HG03135 (cell line): ENCODE measurements around the gene ICAM2.
"Not testable (repeated sequence)": the region's sequence is repeated elsewhere in the genome, so short reads cannot be mapped to it uniquely, and the experiment has no call there.

Experiments
- ATAC-seq: cut with Tn5 transposase; IDR thresholded peaks from one replicate; pipeline ENCODE4 v1.9.1; 2021; ENCODE audit warnings: mild to moderate bottlenecking, moderate library complexity; ENCODE audit not compliant: unreplicated experiment

Gene ICAM2

DNA sequence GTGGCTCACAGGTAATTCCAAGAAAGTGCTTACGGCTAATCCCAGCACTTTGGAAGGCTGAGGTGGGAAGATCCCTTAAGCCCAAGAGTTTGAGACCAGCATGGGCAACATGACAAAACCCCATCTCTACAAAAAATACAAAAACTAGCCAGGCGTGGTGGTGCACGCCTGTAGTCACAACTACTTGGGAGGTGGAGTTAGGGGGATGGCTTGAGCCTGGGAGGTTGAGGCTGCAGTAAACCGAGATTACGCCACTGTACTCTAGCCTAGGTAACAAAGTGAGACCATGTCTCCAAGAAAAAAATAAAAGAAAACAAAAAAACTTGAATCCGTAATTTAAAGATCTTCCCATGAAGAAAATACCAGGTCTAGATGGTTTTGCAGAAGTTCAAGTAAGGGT, 5.0 kb downstream of the ICAM2 start:
- no peak for ATAC-seq

DNA sequence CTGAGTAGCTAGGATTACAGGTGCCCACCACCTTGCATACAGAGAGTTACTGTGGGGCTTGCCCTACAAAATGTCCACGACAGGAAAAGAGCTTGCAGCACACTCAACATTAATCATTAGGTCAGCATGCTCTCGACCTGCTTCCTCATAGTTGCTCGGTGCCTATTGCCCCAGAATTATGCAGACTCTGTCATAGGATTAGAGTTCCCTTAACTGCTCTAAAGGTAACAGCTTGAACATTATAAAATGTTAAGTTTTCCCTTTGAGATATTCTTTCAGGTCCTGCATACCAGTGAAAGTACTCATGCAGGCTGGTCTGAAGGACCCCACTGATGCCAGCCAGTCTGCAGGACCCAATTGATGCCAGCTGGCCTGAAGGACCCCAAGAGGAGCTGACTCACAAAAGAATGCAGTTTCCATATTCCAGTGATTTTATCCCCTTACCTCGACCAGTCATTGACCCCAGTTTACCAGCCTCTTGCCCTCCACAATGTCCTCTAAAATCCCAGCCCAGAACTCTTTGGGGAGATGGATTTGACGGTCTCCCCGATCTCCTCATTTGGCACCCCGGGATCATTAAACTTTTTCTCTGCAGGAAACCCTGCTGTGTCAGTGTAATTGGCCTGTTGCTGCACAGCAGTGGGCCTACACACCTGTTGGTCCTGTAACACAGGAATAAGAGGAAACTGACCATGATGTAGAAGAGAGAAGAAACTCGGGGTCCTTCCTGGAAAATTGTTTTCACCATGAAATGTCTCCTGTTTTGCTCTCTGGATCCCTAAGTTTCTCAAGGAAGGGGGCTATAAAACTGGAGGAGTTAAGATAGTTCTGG, 10.6 kb downstream of the ICAM2 start:
- no peak for ATAC-seq

DNA sequence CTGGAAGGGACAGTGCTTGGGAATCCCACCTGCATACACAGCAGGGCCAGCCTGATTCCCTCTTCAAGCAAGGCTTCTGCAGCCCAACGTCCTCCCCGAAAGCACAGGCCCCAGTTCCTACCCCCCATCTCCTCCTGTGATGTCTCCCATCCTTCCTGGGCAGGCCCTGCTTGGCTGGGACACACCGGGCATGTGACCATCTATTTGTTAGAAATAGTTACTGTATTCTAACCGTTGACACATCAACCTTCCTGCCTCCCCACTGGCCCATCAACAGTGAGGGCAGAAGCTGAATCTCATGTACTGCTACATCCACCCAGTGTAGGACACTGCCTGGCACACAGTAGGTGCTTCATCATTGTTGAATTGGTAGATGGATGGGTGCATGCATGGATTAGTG, 11.6 kb downstream of the ICAM2 start:
- ATAC-seq: no peak

DNA sequence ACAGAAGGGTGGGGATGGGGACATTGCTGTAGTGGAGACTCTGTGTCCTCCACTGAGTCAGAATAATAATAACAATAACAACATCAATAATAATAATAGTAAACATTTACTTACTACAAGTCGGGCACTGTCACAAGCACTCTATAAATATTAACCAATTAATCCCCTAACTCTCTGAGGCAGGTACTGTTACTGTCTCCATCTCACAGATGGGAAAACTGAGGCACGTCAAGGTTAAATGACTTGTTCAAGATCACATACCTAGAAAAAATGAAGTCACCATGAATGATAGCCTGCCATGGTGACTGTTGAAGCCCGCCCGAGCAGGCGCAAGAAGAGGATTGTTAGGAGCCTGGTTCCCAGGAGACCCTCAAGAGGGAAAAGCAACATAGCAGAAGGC, 12.1 kb downstream of the ICAM2 start:
- ATAC-seq: no peak

DNA sequence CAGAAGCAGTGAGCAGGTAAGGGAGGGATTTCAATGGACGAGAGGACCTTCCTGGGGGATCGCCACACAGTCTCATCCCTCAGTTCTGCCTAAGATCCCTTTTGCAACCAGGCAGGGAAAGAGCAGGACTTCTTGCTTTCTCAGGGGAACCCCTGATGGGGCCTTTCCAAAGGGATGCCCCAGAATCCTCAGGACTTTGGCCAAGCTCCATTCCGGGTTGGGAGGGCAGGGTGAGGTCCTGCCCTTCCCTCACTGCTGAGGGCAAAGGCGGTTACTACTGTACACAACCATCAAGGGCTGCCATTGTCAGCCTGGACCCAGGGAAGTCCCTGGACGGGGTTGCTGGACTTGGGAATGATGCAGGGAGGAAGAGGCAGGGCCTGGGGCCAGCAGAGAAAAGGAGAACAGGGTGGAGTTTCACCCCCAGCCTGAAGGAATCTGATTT, 12.6 kb downstream of the ICAM2 start:
- ATAC-seq: no peak

DNA sequence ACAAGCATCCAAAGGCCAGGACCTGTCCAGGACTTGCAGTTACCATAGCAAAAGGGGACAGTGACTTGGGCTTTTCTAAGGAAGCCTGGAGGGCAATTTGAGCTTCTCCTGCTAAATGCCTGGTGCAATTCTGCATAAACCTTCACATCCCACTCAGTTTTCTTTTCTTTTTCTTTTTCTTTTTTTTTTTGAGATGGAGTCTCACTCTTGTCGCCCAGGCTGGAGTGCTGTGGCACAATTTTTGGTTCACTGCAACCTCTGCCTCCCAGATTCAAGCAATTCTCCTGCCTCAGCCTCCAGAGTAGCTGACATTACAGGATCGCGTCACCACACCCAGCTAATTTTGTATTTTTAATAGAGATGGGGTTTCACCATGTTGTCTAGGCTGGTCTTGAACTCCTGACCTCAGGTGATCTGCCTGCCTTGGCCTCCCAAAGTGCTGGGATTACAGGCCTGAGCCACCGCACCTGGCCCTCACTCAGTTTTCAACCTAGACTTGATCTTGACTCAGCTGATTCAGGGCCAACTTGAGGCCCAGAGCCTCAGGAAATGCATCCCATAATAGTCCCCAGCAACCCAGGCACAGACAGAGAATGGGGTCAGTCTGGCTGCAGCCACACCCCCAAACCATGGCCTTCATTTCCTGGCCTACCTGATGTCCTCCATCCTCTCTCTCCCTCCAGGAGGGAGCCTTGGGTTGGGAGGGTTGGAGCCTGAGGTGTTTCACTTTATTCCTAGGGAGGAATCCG, 13.2 kb downstream of the ICAM2 start:
- ATAC-seq: not testable (repeated sequence)

DNA sequence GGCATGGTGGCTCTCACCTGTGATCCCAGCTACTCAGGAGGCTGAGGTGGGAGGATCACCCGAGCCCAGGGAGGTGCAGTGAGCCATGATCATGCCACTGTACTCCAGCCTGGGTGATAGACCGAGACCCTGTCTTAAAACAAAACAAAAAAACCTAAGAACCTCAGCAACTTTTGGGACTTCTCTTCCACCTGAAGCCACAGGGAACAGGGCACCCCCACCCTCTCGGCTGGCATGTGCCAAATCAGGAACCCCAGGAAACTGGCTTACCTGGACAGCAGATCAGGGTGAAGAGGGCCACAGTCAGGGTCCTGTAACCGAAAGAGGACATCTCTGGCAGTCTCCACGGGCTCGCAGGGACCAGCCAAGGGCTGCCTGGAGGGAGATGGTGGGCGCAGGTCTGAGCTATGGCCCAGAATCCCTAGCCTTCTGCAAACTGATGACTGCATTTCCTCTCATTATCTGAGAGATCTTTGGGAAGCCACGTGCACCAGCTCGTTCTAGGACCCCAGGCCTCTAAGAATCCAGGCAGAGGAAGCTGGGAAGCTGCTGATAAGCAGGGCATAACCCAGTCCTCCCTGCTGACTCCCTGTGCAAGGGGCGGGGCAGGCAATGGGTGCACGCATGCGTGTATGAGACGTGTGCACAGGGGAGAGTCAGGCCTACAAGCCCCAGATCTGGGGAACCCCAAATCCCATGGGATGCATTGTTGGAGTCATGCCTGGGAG, 13.9 kb downstream of the ICAM2 start:
- no peak for ATAC-seq

DNA sequence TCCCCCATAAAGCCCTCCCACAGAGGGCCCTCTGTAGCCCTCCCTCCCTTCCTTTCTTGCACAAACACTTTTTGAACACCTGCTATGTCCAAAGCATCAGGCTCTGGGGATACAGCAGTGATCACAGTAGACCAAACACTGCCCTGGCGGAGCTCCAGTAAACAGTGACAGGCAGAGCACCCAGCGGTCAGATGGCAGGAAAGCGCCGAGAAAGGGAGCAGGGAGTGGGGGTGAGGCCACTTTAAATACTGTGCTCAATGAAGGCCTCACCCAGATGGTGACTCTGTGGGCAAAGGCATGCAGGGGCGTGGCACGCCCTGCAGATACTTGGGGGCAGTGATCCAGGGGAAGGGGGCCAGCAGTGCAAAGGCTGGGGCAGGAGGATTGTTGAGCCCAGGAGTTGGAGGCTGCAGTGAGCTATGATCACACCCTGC, 14.7 kb downstream of the ICAM2 start:
- ATAC-seq: no peak

DNA sequence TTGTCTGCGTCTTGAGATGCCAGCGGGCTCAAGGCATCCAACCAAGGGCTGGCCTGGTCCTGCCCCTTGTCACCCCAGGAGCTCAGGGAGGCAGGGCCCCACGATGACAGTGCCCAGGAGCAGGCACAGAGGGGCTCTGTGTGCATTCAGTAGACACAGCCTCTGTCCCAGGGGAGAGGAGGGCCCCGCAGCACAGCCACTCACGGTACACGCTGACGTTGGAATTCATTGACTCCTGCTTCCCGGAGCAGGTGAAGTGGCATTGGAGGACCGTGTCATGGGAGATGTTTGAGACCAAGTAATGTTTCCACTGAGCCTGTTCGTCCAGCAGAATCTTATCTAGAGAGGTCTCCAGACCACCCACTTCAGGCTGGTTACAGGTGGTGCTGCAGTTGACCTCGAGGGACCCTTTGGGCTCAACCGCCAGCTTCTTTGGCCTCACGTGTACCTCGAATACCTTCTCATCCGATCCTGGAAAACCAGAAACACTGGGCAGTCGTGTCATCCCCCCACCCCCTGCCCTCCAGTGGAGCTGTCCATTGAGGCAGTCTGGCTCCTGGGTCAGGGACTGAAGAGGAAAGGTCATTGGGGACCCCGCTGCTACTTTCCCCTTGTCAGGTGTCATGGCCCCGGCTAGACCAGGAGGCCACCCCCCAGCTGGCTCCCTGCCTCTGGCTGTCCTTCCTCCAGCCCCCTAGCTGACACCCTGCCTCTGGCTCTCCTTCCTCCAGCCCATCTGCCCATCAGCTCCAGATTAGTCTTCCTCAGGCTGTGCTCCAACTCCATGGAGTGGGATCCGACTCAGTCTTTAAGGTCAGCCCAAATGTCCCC, 15.3 kb downstream of the ICAM2 start:
- no peak for ATAC-seq

DNA sequence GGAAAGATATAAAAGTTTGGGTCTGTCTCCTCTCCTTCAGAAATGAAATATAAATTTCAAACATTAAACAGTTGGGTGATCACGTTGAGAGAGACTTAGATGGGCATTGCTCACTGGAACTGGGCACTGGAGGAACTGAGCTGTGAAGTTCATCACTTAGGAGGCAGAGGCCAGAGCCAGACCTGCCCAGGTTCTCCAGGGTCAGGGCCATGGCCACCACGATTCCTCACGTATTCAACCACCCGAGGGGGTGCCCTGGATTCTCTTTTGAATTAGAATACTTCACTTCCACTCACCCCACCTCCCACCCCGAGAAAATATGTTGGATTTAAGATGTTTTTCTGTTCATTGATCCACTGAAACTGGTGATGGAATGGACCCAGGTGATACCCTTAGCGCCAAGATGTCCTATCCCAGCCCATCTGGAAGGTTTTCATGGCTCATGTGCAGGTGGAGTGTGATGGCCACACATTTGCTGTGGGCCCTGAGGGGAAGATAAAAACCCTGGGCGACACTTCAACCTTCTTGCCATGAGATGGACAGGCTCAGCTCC, 16.1 kb downstream of the ICAM2 start:
- ATAC-seq: no peak

DNA sequence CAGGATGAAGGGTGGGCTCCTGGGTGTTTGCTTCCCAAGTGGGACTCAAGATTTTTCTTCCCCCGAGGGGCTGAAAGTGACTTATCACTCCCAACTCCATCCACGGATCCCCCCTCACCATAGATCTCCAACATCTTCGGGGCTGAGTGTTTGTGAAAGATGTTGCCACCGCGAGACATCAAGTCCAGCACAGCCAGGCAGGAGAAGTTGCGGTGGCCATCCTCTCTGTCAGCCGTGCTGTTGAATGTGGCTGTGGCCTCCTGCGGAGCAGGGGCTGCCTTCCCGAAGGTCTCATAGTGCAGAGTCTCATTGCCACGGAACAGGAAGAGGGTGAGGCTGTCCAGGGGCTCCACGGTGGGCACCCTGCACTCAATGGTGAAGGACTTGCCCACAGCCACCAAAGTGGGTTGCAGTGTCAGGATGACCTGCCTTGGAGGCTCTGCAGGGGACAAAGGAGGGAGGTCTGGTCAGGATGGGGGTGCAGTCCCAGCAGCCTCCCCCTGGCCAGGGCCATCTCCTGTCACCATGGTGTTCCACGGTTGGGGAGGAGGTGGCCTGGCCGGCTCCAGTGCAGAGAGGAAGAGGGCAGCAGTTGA, 16.8 kb downstream of the ICAM2 start:
- ATAC-seq: no peak

DNA sequence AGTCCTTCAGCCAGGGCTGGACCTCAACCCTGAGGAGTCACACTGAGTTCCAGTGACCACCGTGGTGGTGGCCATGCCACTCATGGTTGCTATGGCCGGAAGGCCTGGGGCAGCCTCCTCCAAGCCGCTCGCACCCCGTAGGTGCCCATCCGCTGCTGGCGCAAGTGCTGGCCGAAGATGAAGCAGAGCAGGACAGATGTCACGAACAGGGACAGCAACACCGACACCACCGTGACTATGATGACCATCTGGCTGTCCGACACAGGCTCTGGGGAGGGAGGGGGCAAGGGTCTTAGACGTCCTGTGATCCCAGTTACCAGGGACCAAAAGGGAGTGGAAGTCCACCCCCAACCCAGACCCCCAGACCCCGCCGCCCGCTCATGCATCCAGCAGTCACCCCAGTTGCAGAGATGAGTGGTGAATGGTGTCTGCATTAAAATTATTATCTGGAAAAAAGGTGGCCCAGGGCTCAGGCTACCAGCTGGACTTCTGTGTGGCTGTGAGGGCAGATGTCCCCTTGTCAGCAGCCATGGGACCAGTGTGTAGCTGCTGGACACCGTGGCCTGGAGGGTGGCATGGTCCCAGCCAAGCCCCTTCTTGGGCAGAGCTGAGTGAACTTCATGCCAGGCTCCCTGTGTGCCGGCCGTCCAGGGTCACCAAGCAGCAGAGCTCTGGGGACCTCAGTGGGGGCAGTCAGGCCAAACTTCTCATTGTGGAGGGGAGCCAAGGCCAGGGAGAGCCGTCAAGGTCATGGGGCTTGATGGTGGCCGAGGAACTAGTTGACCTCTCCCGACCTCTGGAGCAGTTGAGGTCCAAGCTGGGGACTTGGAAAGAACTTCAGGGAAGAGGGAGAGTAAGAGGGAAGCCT, 17.5 kb downstream of the ICAM2 start:
- ATAC-seq: no peak

DNA sequence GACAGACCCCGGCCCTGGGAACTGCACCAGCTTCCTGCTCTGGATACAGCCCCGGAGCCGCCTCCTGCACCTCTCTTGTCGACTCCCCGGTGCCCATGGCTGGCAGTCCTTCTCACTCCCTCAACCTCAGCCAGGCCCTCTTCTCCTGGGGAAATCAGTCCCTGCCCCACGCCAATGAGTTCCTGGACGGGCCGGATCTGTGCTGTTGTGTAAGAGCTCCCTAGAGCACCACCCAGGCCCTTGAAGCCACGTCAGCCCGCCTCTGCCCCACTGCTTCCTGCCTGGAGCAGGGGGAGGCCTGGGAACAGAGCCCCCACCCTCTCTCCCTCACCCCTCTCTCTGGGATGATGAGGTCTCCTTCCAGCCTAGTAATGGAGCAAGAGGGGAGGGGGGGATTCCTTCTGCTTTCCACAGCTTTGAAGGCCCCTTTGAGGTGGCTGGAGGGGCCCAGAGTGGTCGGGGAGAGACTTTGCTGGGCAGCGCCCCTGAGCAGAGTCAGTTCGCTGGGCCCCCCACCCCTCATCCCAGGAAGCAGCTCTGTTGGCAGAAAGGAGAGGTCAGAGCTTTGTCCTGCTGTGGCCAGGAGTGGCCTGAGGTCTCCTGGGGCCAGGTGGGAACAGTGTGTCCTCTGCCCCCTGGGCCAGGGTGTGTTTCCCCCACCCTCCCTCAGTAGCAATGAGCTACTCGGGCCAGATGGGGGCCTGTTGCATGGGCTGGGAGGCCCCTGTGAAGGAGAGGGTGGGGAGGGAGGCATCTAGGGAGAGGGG, 18.5 kb downstream of the ICAM2 start:
- no peak for ATAC-seq

DNA sequence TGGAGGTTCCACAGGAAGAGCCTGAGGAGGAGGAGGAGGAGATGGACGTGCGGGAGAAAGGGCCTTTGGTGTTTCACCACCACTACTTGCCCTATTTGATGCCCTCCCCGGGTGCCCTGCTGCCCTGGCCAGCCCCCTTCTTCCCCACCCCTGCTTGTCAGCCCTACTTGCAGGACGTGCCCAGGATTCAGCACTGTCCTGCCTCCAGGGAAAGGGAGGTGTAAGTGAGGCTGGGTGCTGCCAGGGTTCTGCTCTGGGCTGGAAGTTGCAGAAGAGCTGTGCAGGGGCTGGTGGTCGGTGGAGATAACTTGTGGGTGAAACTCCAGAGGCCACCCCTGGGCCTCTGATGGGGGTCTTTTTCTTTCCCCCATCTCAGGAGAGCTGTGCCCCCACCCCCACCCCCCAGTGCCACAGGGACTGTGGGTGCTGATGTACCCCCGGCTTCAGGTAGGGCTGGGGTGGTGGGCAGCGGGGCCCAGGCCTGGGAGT, 19.3 kb downstream of the ICAM2 start:
- ATAC-seq: no peak

DNA sequence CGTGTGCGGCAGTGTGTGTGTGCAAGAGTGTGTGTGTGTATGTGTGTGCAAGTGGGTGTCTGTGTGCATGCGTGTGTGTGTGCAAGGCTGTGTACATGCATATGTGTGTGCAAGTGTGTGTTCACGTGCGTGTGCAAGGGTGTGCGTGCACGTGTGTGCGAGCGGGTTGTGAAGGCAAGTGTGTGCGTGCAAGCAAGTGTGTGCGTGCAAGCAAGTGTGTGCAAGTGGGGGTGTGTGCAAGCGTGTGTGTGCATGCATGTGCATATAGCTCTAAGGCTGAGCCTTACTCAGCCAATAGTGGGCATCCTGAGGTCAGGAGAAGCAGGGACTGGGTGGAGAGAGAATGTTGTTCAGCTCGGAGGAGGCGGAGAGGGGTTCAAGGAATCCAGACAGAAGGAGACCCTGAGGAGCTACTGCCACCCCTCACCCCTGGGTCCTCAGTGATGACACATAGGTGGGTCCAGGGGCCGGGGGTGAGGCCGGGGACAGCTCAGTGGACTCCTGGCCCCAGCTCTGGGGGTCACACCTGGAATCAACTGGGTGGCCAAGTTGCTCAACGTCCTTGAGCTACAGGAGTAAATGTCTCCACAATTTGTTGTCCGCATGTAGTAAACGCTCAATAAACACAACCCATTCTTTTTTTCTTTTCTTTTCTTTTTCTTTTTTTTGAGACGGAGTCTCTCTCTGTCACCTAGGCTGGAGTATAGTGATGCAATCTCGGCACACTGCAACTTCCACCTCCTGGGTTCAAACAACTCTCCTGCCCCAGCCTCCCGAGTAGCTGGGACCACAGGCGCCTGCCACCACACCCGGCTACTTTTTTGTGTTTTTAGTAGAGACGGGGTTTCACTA, 20.5 kb downstream of the ICAM2 start:
- no peak for ATAC-seq

DNA sequence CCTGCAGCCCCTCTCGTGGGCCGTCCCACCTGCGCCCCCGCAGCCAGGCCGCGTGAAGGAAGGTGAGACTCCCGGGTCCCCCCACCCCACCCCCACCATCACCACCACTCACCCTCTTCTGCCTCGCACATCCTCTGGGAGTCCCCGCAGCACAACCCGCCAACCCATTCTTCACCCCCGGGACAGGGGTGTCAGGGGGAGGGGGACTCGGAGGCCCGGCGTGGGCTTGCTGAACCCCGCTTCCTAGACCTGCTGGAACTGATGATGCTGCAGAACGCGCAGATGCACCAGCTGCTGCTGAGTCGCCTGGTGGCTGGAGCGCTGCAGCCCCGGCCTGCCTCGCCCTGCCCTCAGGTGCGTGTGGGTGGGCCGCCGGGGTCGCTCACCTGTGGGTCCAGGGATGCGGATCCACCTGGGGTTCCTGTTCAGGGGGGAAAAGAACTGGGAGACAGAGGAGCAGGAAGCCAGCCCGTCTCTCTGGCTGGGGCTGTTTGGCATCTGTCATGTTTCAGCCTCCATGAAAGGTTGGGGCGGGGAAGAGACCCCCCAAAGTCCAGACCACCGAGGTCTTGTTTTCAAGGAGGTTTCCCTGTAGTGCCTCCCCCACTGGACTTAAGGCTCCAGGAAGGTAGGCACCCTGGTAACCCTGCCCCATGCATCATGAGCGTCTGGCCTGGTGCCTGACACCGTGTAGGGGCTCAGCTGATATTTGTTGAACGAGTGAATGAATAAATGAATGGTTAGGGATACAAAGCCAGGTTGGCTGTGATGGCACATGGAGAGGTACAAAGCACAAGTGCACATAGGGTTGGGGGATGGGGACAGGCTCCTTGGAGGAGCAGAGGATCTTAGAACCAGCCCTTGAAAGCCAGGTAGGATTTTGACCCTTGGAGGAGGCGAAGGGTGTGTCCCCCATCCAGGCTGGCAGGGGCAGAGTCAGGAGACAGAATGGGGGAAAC, 21.4 kb downstream of the ICAM2 start:
- ATAC-seq: no peak
